HL-60 (cell line): ENCODE results near the gene PDCL2.

ENCODE experiments used
- DNase-seq, 2 experiments: peaks; one replicate each; pipeline ENCODE4 v3.0.0-alpha.2; 2010 to 2020; ENCODE audit warnings: low read depth in 1 of 2, low spot score in 1 of 2
- H3K27ac ChIP-seq: fragments of 250-450 bp; sonication (Bioruptor Pico); replicated peaks from 2 replicates; pipeline ENCODE4 v1.5.1; 2020; ENCODE audit warnings: mild to moderate bottlenecking, moderate library complexity
- H3K27me3 ChIP-seq: fragments of 250-450 bp; sonication (Bioruptor Pico); 2 replicates; pipeline ENCODE4 v1.5.1; 2021; ENCODE audit warnings: mild to moderate bottlenecking, moderate library complexity; ENCODE audit not compliant: insufficient read depth, poor library complexity, severe bottlenecking
- H3K4me3 ChIP-seq: replicated peaks from 2 replicates; pipeline ENCODE4 v1.5.1; 2011; ENCODE audit warnings: mild to moderate bottlenecking, control low read depth, low read length; ENCODE audit not compliant: insufficient read depth
- GABPA ChIP-seq: IDR thresholded peaks from 2 replicates; pipeline ENCODE4 v1.6.1; 2012; ENCODE audit warnings: low read depth
- POLR2AphosphoS5 ChIP-seq: IDR thresholded peaks from 2 replicates; pipeline ENCODE4 v1.6.1; 2012; ENCODE audit warnings: low read depth
- SPI1 ChIP-seq: IDR thresholded peaks from 2 replicates; pipeline ENCODE4 v1.6.1; 2012; ENCODE audit warnings: low read depth, mild to moderate bottlenecking, borderline replicate concordance
- TF ChIP-seq, protein P1 (sequence below): IDR thresholded peaks from one replicate; pipeline ENCODE4 v1.5.1; 2011; ENCODE audit warnings: low read length, control low read depth, inconsistent platforms; ENCODE audit not compliant: insufficient read depth
- TF ChIP-seq, protein P2 (sequence below): IDR thresholded peaks from 2 replicates; pipeline ENCODE4 v1.6.1; 2012; ENCODE audit warnings: low read depth; ENCODE audit not compliant: insufficient replicate concordance

The PDCL2 gene

GRCh38 chr4:55612341-55612740 lies 20.3 kb upstream of the PDCL2 start:
- TF ChIP-seq SPI1 (no peak), GABPA (no peak), POLR2AphosphoS5 (no peak)
- TF ChIP-seq, protein P1, sequence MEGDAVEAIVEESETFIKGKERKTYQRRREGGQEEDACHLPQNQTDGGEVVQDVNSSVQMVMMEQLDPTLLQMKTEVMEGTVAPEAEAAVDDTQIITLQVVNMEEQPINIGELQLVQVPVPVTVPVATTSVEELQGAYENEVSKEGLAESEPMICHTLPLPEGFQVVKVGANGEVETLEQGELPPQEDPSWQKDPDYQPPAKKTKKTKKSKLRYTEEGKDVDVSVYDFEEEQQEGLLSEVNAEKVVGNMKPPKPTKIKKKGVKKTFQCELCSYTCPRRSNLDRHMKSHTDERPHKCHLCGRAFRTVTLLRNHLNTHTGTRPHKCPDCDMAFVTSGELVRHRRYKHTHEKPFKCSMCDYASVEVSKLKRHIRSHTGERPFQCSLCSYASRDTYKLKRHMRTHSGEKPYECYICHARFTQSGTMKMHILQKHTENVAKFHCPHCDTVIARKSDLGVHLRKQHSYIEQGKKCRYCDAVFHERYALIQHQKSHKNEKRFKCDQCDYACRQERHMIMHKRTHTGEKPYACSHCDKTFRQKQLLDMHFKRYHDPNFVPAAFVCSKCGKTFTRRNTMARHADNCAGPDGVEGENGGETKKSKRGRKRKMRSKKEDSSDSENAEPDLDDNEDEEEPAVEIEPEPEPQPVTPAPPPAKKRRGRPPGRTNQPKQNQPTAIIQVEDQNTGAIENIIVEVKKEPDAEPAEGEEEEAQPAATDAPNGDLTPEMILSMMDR, result no peak
- TF ChIP-seq, protein P2, sequence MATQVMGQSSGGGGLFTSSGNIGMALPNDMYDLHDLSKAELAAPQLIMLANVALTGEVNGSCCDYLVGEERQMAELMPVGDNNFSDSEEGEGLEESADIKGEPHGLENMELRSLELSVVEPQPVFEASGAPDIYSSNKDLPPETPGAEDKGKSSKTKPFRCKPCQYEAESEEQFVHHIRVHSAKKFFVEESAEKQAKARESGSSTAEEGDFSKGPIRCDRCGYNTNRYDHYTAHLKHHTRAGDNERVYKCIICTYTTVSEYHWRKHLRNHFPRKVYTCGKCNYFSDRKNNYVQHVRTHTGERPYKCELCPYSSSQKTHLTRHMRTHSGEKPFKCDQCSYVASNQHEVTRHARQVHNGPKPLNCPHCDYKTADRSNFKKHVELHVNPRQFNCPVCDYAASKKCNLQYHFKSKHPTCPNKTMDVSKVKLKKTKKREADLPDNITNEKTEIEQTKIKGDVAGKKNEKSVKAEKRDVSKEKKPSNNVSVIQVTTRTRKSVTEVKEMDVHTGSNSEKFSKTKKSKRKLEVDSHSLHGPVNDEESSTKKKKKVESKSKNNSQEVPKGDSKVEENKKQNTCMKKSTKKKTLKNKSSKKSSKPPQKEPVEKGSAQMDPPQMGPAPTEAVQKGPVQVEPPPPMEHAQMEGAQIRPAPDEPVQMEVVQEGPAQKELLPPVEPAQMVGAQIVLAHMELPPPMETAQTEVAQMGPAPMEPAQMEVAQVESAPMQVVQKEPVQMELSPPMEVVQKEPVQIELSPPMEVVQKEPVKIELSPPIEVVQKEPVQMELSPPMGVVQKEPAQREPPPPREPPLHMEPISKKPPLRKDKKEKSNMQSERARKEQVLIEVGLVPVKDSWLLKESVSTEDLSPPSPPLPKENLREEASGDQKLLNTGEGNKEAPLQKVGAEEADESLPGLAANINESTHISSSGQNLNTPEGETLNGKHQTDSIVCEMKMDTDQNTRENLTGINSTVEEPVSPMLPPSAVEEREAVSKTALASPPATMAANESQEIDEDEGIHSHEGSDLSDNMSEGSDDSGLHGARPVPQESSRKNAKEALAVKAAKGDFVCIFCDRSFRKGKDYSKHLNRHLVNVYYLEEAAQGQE, result no peak
- DNase-seq, result no peak

GRCh38 chr4:55611358-55612059 lies 19.5 kb upstream of the PDCL2 start:
- Histone ChIP-seq H3K27me3 (no peaks in the 10 kb centered on the region), H3K4me3 (no peak overlapping the region), H3K27ac (no peak overlapping the region)
- no peak for DNase-seq
- TF ChIP-seq, protein P2, result no peak
- TF ChIP-seq GABPA (no peak), SPI1 (no peak), POLR2AphosphoS5 (no peak)
- TF ChIP-seq, protein P1, result no peak

More at GRCh38 chr4:55612341-55612740, 20.3 kb upstream of the PDCL2 start:
- no peaks in the 10 kb centered on the region for H3K27me3 ChIP-seq
- no peak overlapping the region for H3K4me3 ChIP-seq
- H3K27ac ChIP-seq, result no peak overlapping the region

DNA sequence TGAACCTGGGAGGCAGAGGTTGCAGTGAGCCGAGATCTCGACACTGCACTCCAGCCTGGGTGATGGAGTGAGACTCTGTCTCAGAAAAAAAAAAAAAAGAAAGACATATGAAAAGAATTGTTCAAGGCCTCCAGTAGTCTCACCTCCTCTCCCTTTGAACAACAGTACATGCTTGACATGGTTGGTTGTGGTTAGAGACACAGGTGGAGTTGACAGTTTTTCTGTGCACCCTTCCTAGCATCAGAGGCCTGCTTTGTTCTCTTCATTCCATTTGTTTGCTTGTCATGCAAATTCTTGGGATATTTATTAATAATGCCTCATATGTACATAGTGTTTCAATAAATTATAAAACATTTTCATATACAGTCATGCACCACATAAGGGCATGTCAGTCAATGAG lies 18.3 kb upstream of the PDCL2 start:
- H3K27me3 ChIP-seq, result no peaks in the 10 kb centered on the region
- no peak overlapping the region for H3K4me3 ChIP-seq
- TF ChIP-seq, protein P2, result no peak
- TF ChIP-seq, protein P1, result no peak
- TF ChIP-seq GABPA, result no peak
- no peak for TF ChIP-seq POLR2AphosphoS5
- TF ChIP-seq SPI1, result no peak
- H3K27ac ChIP-seq, result no peak overlapping the region
- DNase-seq, result no peak
